Fibroblast of skin of left biceps (primary cell): Measurements from ENCODE around the gene APBA1.
"Not testable (repeated sequence)": the region's sequence is repeated elsewhere in the genome, so short reads cannot be mapped to it uniquely, and the experiment has no call there.

ENCODE experiments used
- DNase-seq, 2 experiments: peaks; one replicate each; pipeline ENCODE4 v3.0.0-alpha.2; 2013; ENCODE audit warnings: low read depth in 2 of 2

APBA1 gene

GRCh38 chr9:69605406-69605805, 66.8 kb downstream of the APBA1 start:
- DNase-seq, result no peak

- DNase-seq, result no peak
Measured at GRCh38 chr9:69604568-69605219, 67.5 kb downstream of the APBA1 start.

- DNase-seq, result no peak
Measured at GRCh38 chr9:69603656-69604055, 68.5 kb downstream of the APBA1 start.

- DNase-seq, result no peak
Measured at GRCh38 chr9:69602773-69603172, 69.4 kb downstream of the APBA1 start.

GRCh38 chr9:69601698-69602097, 70.5 kb downstream of the APBA1 start:
- no peak for DNase-seq

- no peak for DNase-seq
Measured at GRCh38 chr9:69600314-69601047, 71.7 kb downstream of the APBA1 start.

GRCh38 chr9:69599232-69599971, 72.8 kb downstream of the APBA1 start:
- DNase-seq, result no peak

- DNase-seq, result not testable (repeated sequence)
Measured at GRCh38 chr9:69596906-69597305, 75.3 kb downstream of the APBA1 start.

- DNase-seq, result no peak
Measured at GRCh38 chr9:69594180-69594579, 78.0 kb downstream of the APBA1 start.

- no peak for DNase-seq
Measured at GRCh38 chr9:69593756-69594155, 78.4 kb downstream of the APBA1 start.

- DNase-seq, result no peak
Measured at GRCh38 chr9:69593301-69593700, 78.9 kb downstream of the APBA1 start.

GRCh38 chr9:69590266-69590665, 81.9 kb downstream of the APBA1 start:
- DNase-seq, result no peak

GRCh38 chr9:69589156-69589555, 83.0 kb downstream of the APBA1 start:
- no peak for DNase-seq

GRCh38 chr9:69585571-69585970, 86.6 kb downstream of the APBA1 start:
- no peak for DNase-seq

- DNase-seq, result no peak
Measured at GRCh38 chr9:69584759-69585158, 87.4 kb downstream of the APBA1 start.

GRCh38 chr9:69583645-69584234, 88.4 kb downstream of the APBA1 start:
- no peak for DNase-seq

GRCh38 chr9:69582544-69583297, 89.5 kb downstream of the APBA1 start:
- no peak for DNase-seq

- no peak for DNase-seq
Measured at GRCh38 chr9:69582018-69582417, 90.2 kb downstream of the APBA1 start.

- no peak for DNase-seq
Measured at GRCh38 chr9:69580582-69581214, 91.5 kb downstream of the APBA1 start.

GRCh38 chr9:69579760-69580581, 92.2 kb downstream of the APBA1 start:
- no peak for DNase-seq
